GM12878 (cell line): ENCODE data around the gene SKAP1. TPM values are rescaled to one million over a fixed set of nuclear protein-coding genes. Genes with fewer than 3 reads are reported as not detected.

Experiments used
- ASH2L ChIP-seq: fragments of 300-600, 200-600 bp; sonication (generic); IDR thresholded peaks from 2 replicates; pipeline ENCODE4 v1.6.1; 2017; ENCODE audit warnings: low read depth, mild to moderate bottlenecking, borderline replicate concordance
- CBFB ChIP-seq: IDR thresholded peaks from 2 replicates; pipeline ENCODE4 v1.6.1; 2016; ENCODE audit warnings: antibody characterized with exemption, low read depth
- CEBPB ChIP-seq, 2 experiments: fragments of 150-350 bp in 1 of 2; IDR thresholded peaks; 2 replicates each; pipeline ENCODE4 v1.6.1; 2012 to 2014; ENCODE audit warnings: low read depth in 2 of 2, low read length in 2 of 2, borderline replicate concordance in 1 of 2, inconsistent platforms in 1 of 2
- CHD1 ChIP-seq: IDR thresholded peaks from 2 replicates; pipeline ENCODE4 v1.6.1; 2012; ENCODE audit warnings: low read depth, low read length, improper control_type of control experiment
- CHD2 ChIP-seq: IDR thresholded peaks from 2 replicates; pipeline ENCODE4 v1.6.1; 2011; ENCODE audit warnings: low read depth, low read length, improper control_type of control experiment, borderline replicate concordance
- E2F8 ChIP-seq: fragments of 450-650 bp; IDR thresholded peaks from 2 replicates; pipeline ENCODE4 v1.6.1; 2018; ENCODE audit warnings: mild to moderate bottlenecking, low read depth, moderate library complexity; ENCODE audit not compliant: partially characterized antibody
- EP300 ChIP-seq, 2 experiments: fragments of 150-350 bp in 1 of 2; IDR thresholded peaks; 2 replicates each; pipeline ENCODE4 v1.6.1; 2011 to 2012; ENCODE audit warnings: low read depth in 2 of 2, low read length in 2 of 2, borderline replicate concordance in 1 of 2, improper control_type of control experiment in 1 of 2, inconsistent platforms in 1 of 2; ENCODE audit not compliant: control insufficient read depth in 1 of 2
- FOXK2 ChIP-seq: fragments of 450-650 bp; IDR thresholded peaks from 2 replicates; pipeline ENCODE4 v1.6.1; 2017; ENCODE audit warnings: mild to moderate bottlenecking, moderate library complexity
- FOXM1 ChIP-seq: IDR thresholded peaks from 2 replicates; pipeline ENCODE4 v1.6.1; 2012; ENCODE audit warnings: low read depth, mild to moderate bottlenecking, inconsistent platforms, low read length, moderate library complexity
- GABPA ChIP-seq: IDR thresholded peaks from 2 replicates; pipeline ENCODE4 v1.6.1; 2014; ENCODE audit warnings: antibody characterized with exemption, low read depth, mild to moderate bottlenecking, inconsistent platforms
- GATAD2B ChIP-seq: fragments of 450-650 bp; conservative IDR thresholded peaks from 2 replicates; pipeline ENCODE4 v1.6.1; 2017; ENCODE audit warnings: low read depth, mild to moderate bottlenecking, moderate library complexity
- HDGF ChIP-seq: fragments of 450-650 bp; IDR thresholded peaks from 2 replicates; pipeline ENCODE4 v1.6.1; 2016; ENCODE audit warnings: antibody characterized with exemption
- IKZF2 ChIP-seq, 2 experiments: fragments of 450-650 bp; IDR thresholded peaks; 2 replicates each; pipeline ENCODE4 v1.6.1; 2017; ENCODE audit warnings: mild to moderate bottlenecking in 2 of 2, moderate library complexity in 2 of 2
- NFYB ChIP-seq: IDR thresholded peaks from 2 replicates; pipeline ENCODE4 v1.6.1; 2011; ENCODE audit warnings: low read depth, mild to moderate bottlenecking, low read length, improper control_type of control experiment, moderate library complexity; ENCODE audit not compliant: insufficient read depth
- NR2C1 ChIP-seq: fragments of 450-650 bp; IDR thresholded peaks from 2 replicates; pipeline ENCODE4 v1.6.1; 2017; ENCODE audit warnings: antibody characterized with exemption, mild to moderate bottlenecking, moderate library complexity
- RBBP5 ChIP-seq: fragments of 200-600 bp; sonication (generic); conservative IDR thresholded peaks from 2 replicates; pipeline ENCODE4 v1.6.1; 2016
- RELA ChIP-seq: fragments of 450-650 bp; IDR thresholded peaks from 2 replicates; pipeline ENCODE4 v1.8.0; 2014; ENCODE audit warnings: borderline replicate concordance; ENCODE audit not compliant: partially characterized antibody
- RUNX3 ChIP-seq: IDR thresholded peaks from 2 replicates; pipeline ENCODE4 v1.6.1; 2012; ENCODE audit warnings: low read length, inconsistent platforms
- SMAD1 ChIP-seq: fragments of 450-650 bp; IDR thresholded peaks from 2 replicates; pipeline ENCODE4 v1.6.1; 2018; ENCODE audit warnings: mild to moderate bottlenecking, low read depth; ENCODE audit not compliant: partially characterized antibody
- SMAD5 ChIP-seq: IDR thresholded peaks from 2 replicates; pipeline ENCODE4 v1.6.1; 2016; ENCODE audit warnings: antibody characterized with exemption, low read depth
- SMARCA5 ChIP-seq: fragments of 450-650 bp; IDR thresholded peaks from 2 replicates; pipeline ENCODE4 v1.6.1; 2017; ENCODE audit warnings: mild to moderate bottlenecking
- TCF12 ChIP-seq: IDR thresholded peaks from 2 replicates; pipeline ENCODE4 v1.6.1; 2011; ENCODE audit warnings: low read depth, mild to moderate bottlenecking, low read length
- ZNF622 ChIP-seq: fragments of 450-650 bp; IDR thresholded peaks from 2 replicates; pipeline ENCODE4 v1.6.1; 2017; ENCODE audit warnings: mild to moderate bottlenecking, inconsistent platforms
- ZSCAN29 ChIP-seq: fragments of 450-650 bp; IDR thresholded peaks from 2 replicates; pipeline ENCODE4 v1.6.1; 2017; ENCODE audit warnings: mild to moderate bottlenecking, moderate library complexity
- polyA plus RNA-seq, 11 experiments: library from polyadenylated mRNA; depleted of rRNA in 4 of 11; unstranded in 6 of 11; stranded (reverse) in 5 of 11; fragments of >200 nt; fragmentation: Nextera tagmentation in 4 of 11; fragmentation: Illumina TruSeq in 1 of 11; extraction: Ambion mirVana in 4 of 11; extraction: Trizol in 1 of 11; gene quantifications; 1 replicate in 1 of 11; 2 replicates in 10 of 11; pipeline versions ENCODE4 v1.2.1 to v1.2.3, GENCODE V29; 2011 to 2016; ENCODE audit warnings: inconsistent platforms in 2 of 11, missing spikeins in 2 of 11, low read depth in 1 of 11
- total RNA-seq, 4 experiments: library from RNA; depleted of rRNA in 3 of 4; stranded (reverse); fragments of >200 nt in 3 of 4; fragmentation: Illumina TruSeq in 1 of 4; extraction: Trizol in 1 of 4; gene quantifications; 2 replicates each; pipeline versions ENCODE4 v1.2.1 to v1.2.3, GENCODE V29; 2013 to 2021
- TF ChIP-seq, protein P1 (sequence below): fragments of 450-650 bp; IDR thresholded peaks from 2 replicates; pipeline ENCODE4 v1.6.1; 2017; ENCODE audit warnings: mild to moderate bottlenecking
- TF ChIP-seq, protein P2 (sequence below): IDR thresholded peaks from 2 replicates; pipeline ENCODE4 v1.6.1; 2011; ENCODE audit warnings: borderline replicate concordance, low read depth, mild to moderate bottlenecking, moderate library complexity, mixed read lengths, low read length; ENCODE audit not compliant: insufficient read depth; ENCODE audit errors: extremely low read length

The SKAP1 gene
- total and polyA plus RNA-seq, 10 of the 15 experiments (the other 5 are each of a cell fraction or from before 2014, with no cell fraction given), result 17.1 to 97.6 (median 35.9) TPM

GRCh38 chr17:48107137-48108055 is 322.6 kb downstream of the SKAP1 start, which contains the start of gene SNX11 (continued):
- TF ChIP-seq, protein P1, sequence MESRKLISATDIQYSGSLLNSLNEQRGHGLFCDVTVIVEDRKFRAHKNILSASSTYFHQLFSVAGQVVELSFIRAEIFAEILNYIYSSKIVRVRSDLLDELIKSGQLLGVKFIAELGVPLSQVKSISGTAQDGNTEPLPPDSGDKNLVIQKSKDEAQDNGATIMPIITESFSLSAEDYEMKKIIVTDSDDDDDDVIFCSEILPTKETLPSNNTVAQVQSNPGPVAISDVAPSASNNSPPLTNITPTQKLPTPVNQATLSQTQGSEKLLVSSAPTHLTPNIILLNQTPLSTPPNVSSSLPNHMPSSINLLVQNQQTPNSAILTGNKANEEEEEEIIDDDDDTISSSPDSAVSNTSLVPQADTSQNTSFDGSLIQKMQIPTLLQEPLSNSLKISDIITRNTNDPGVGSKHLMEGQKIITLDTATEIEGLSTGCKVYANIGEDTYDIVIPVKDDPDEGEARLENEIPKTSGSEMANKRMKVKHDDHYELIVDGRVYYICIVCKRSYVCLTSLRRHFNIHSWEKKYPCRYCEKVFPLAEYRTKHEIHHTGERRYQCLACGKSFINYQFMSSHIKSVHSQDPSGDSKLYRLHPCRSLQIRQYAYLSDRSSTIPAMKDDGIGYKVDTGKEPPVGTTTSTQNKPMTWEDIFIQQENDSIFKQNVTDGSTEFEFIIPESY, result no peak
- TF ChIP-seq ZNF622 (no peak), FOXK2 (peak; percentile 54; the same call in 1 of the 2 replicates), TCF12 (peak; percentile 13; the same call in 1 of the 2 replicates), CEBPB (IDR thresholded peaks at IDR 0.05; ENCODE audit: borderline replicate concordance in 1 of 2, low read depth in 2 of 2, low read length in 2 of 2) (no peak), GATAD2B (peak; percentile 42; the same call in 1 of the 2 replicates), NR2C1 (peak; percentile 96), SMARCA5 (peak; percentile 31; the same call in 1 of the 2 replicates), SMAD1 (peak; percentile 22), IKZF2 (IDR thresholded peaks at IDR 0.05) (peak; percentile 45 to 53; a peak in 3 of 4 replicates), NFYB (peak; percentile 98), FOXM1 (no peak), RELA (no peak), CHD1 (no peak), EP300 (IDR thresholded peaks at IDR 0.05; ENCODE audit: borderline replicate concordance in 1 of 2, control insufficient read depth in 1 of 2, low read depth in 2 of 2, low read length in 2 of 2) (no peak), RUNX3 (0 out of 2 replicates have a peak, but pooled peaks have one; percentile 13), RBBP5 (no peak), CHD2 (peak; percentile 41; the same call in 1 of the 2 replicates), SMAD5 (peak; percentile 69), E2F8 (peak; percentile 16), CBFB (0 out of 2 replicates have a peak, but pooled peaks have one; percentile 31), ZSCAN29 (no peak), HDGF (peak; percentile 55; the same call in 1 of the 2 replicates), GABPA (peak; percentile 87), ASH2L (peak; percentile 41; the same call in 1 of the 2 replicates)
- TF ChIP-seq, protein P2, sequence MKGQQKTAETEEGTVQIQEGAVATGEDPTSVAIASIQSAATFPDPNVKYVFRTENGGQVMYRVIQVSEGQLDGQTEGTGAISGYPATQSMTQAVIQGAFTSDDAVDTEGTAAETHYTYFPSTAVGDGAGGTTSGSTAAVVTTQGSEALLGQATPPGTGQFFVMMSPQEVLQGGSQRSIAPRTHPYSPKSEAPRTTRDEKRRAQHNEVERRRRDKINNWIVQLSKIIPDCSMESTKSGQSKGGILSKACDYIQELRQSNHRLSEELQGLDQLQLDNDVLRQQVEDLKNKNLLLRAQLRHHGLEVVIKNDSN, result no peak
